SK-N-MC (cell line): ENCODE data around the gene NUDT22.

Experiments
- EZH2 ChIP-seq: fragments of 200-600 bp; sonication (generic); IDR thresholded peaks from one replicate; pipeline ENCODE4 v1.6.1; 2017; ENCODE audit warnings: antibody characterized with exemption
- POLR2AphosphoS5 ChIP-seq: IDR thresholded peaks from 2 replicates; pipeline ENCODE4 v1.6.1; 2012; ENCODE audit warnings: mild to moderate bottlenecking, low read depth, low read length, borderline replicate concordance

DNA sequence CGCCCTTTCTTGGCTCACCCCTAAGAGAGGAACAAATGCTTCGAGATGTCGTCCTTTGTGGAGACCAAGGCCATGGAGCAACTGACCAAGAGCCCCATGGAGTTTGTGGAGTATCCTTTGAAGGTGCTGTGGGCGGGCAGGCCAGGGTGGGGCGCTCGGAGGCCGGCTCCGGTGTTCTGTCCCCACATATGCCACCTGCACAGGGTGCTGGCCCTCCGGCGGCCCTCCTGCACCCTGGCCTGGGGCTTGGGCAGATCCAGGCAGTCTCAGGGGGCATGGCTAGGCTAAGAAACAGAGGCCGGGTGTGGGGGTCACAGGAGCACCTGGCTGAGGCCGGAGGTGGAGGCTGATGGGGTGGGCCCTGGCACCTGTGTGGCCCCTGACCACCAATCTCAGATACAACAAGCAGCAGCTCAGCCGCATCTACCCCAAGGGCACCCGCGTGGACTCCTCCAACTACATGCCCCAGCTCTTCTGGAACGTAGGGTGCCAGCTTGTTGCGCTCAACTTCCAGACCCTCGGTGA is 35.5 kb downstream of the NUDT22 start:
- TF ChIP-seq EZH2 (no peak), POLR2AphosphoS5 (no peak)
